EL (cell line): Measurements from ENCODE around the gene TRPM1.

Experiments used
- DNase-seq: peaks from one replicate; pipeline ENCODE4 v3.0.0-alpha.2; 2016

Gene TRPM1

GRCh38 chr15:31013863-31014607 is 87.5 kb downstream of the TRPM1 start:
- DNase-seq, result no peak

- no peak for DNase-seq
Measured at GRCh38 chr15:31012455-31012854, 89.1 kb downstream of the TRPM1 start.

- no peak for DNase-seq
Measured at GRCh38 chr15:31010036-31010435, 91.5 kb downstream of the TRPM1 start.

- no peak for DNase-seq
Measured at GRCh38 chr15:31005660-31006059, 95.9 kb downstream of the TRPM1 start.

GRCh38 chr15:31004220-31004733 is 97.2 kb downstream of the TRPM1 start:
- DNase-seq, result no peak

- DNase-seq, result no peak
Measured at GRCh38 chr15:31001702-31002101, 99.8 kb downstream of the TRPM1 start.

- no peak for DNase-seq
Measured at GRCh38 chr15:30999729-31000128, 101.8 kb downstream of the TRPM1 start.

GRCh38 chr15:30997270-30997669 is 104.3 kb downstream of the TRPM1 start:
- no peak for DNase-seq

- no peak for DNase-seq
Measured at GRCh38 chr15:30992249-30992864, 109.2 kb downstream of the TRPM1 start.

- DNase-seq, result peak; percentile 82
Measured at GRCh38 chr15:30991255-30992235, 110.0 kb downstream of the TRPM1 start, which contains the start of gene MTMR10. TSS of gene MTMR10 (minus strand) at chr15:30991628. CDS start at chr15:30991506, 122 bp downstream.

- DNase-seq, result peak; percentile 9
Measured at GRCh38 chr15:30990446-30991254, 110.9 kb downstream of the TRPM1 start.

GRCh38 chr15:30990036-30990435 is 111.5 kb downstream of the TRPM1 start:
- DNase-seq, result peak; percentile 25

GRCh38 chr15:30985081-30985531 is 116.4 kb downstream of the TRPM1 start:
- peak; percentile 56 for DNase-seq

- DNase-seq, result no peak
Measured at GRCh38 chr15:30984542-30984941, 117.0 kb downstream of the TRPM1 start.

GRCh38 chr15:30984118-30984517 is 117.4 kb downstream of the TRPM1 start:
- DNase-seq, result no peak

- no peak for DNase-seq
Measured at GRCh38 chr15:30979457-30979856, 122.1 kb downstream of the TRPM1 start.

GRCh38 chr15:30978328-30978727 is 123.2 kb downstream of the TRPM1 start:
- no peak for DNase-seq

- no peak for DNase-seq
Measured at GRCh38 chr15:30974112-30974511, 127.4 kb downstream of the TRPM1 start.

- DNase-seq, result no peak
Measured at GRCh38 chr15:30973379-30973778, 128.1 kb downstream of the TRPM1 start.

GRCh38 chr15:30969724-30970123 is 131.8 kb downstream of the TRPM1 start:
- no peak for DNase-seq

GRCh38 chr15:30963681-30964080 is 137.8 kb downstream of the TRPM1 start:
- no peak for DNase-seq

- no peak for DNase-seq
Measured at GRCh38 chr15:30962659-30963058, 138.9 kb downstream of the TRPM1 start.
